GM19328 (cell line): ENCODE data around the gene ADGRG1.

Source experiments
- ATAC-seq: cut with Tn5 transposase; IDR thresholded peaks from one replicate; pipeline ENCODE4 v1.9.1; 2021; ENCODE audit warnings: mild to moderate bottlenecking, moderate library complexity; ENCODE audit not compliant: unreplicated experiment

The ADGRG1 gene

GRCh38 chr16:57634171-57634570 lies 5.7 kb downstream of the ADGRG1 start:
- no peak for ATAC-seq

GRCh38 chr16:57635266-57636097 lies 7.1 kb downstream of the ADGRG1 start:
- ATAC-seq, result no peak

GRCh38 chr16:57636184-57636583 lies 7.8 kb downstream of the ADGRG1 start:
- ATAC-seq, result no peak

GRCh38 chr16:57637020-57637419 lies 8.6 kb downstream of the ADGRG1 start:
- ATAC-seq, result no peak

GRCh38 chr16:57637424-57637823 lies 9.0 kb downstream of the ADGRG1 start:
- ATAC-seq, result no peak

- no peak for ATAC-seq
These were observed 9.5 kb downstream of the ADGRG1 start for GRCh38 chr16:57637965-57638364.

- no peak for ATAC-seq
These were observed 10.0 kb downstream of the ADGRG1 start for GRCh38 chr16:57638381-57638780.

GRCh38 chr16:57639172-57639887 lies 10.9 kb downstream of the ADGRG1 start:
- no peak for ATAC-seq

GRCh38 chr16:57640185-57640584 lies 11.8 kb downstream of the ADGRG1 start:
- no peak for ATAC-seq

GRCh38 chr16:57640612-57641011 lies 12.2 kb downstream of the ADGRG1 start:
- ATAC-seq, result no peak

- no peak for ATAC-seq
These were observed 14.0 kb downstream of the ADGRG1 start for GRCh38 chr16:57642160-57643135.

GRCh38 chr16:57643147-57643874 lies 14.9 kb downstream of the ADGRG1 start:
- ATAC-seq, result no peak

GRCh38 chr16:57643910-57644309 lies 15.5 kb downstream of the ADGRG1 start:
- no peak for ATAC-seq

- no peak for ATAC-seq
These were observed 16.1 kb downstream of the ADGRG1 start for GRCh38 chr16:57644383-57645014.

- ATAC-seq, result no peak
These were observed 16.7 kb downstream of the ADGRG1 start for GRCh38 chr16:57645169-57645568.

GRCh38 chr16:57645691-57646387 lies 17.4 kb downstream of the ADGRG1 start:
- no peak for ATAC-seq

GRCh38 chr16:57646388-57647039 lies 18.1 kb downstream of the ADGRG1 start:
- ATAC-seq, result no peak

- ATAC-seq, result no peak
These were observed 18.9 kb downstream of the ADGRG1 start for GRCh38 chr16:57647136-57647875.
